ENCODE data around the gene OPCML. TPM values are rescaled to one million over a fixed set of nuclear protein-coding genes. Genes with fewer than 3 reads are reported as not detected.

Gene OPCML
- polyA plus RNA-seq, 1 donor (not counting 4 experiments of a cell fraction or from before 2014, with no cell fraction given), result 0.04 TPM

DNA sequence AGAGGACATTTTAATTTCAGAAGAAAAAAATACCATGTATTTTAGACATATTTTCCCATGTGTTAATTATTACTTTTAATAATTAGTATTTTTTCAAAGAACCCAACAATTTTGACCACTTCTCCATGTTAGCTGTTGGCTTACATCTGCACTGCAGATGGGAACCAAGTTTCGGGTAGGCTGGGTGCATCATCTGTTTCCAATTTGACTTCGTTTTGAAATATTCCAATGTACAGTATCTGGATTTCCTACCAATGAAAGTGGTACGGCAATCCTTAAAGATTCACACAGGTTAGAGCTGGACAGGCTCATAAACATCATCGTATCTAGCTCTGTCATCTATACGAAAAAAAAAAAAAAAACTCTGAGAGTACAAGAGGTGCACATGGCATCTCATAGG lies 670.2 kb downstream of the OPCML start:
- H3K27ac ChIP-seq (ENCODE audit: control insufficient read depth, insufficient read depth, low read length), result no peak overlapping the region
- H3K4me1 ChIP-seq (ENCODE audit: control insufficient read depth, extremely low read depth, insufficient read depth, low read length), result no peaks in the 10 kb centered on the region
- DNase-seq (ENCODE audit: low read depth, low spot score), result no peak
- H3K4me3 ChIP-seq (ENCODE audit: control insufficient read depth in 2 of 3, extremely low read depth in 1 of 3, insufficient read depth in 2 of 3, low read depth in 1 of 3, low read length in 3 of 3), result no peak overlapping the region
- FAIRE-seq, result no peak
- no peaks in the 10 kb centered on the region for H4K20me1 ChIP-seq (ENCODE audit: control insufficient read depth, extremely low read depth, insufficient read depth, low read length)
- no peaks in the 10 kb centered on the region for H3K36me3 ChIP-seq (ENCODE audit: control insufficient read depth in 2 of 2, extremely low read depth in 1 of 2, insufficient read depth in 2 of 2, low read length in 2 of 2)
- TF ChIP-seq EZH2 (IDR thresholded peaks at IDR 0.05; ENCODE audit: low read length), result no peak
- TF ChIP-seq, protein P1, sequence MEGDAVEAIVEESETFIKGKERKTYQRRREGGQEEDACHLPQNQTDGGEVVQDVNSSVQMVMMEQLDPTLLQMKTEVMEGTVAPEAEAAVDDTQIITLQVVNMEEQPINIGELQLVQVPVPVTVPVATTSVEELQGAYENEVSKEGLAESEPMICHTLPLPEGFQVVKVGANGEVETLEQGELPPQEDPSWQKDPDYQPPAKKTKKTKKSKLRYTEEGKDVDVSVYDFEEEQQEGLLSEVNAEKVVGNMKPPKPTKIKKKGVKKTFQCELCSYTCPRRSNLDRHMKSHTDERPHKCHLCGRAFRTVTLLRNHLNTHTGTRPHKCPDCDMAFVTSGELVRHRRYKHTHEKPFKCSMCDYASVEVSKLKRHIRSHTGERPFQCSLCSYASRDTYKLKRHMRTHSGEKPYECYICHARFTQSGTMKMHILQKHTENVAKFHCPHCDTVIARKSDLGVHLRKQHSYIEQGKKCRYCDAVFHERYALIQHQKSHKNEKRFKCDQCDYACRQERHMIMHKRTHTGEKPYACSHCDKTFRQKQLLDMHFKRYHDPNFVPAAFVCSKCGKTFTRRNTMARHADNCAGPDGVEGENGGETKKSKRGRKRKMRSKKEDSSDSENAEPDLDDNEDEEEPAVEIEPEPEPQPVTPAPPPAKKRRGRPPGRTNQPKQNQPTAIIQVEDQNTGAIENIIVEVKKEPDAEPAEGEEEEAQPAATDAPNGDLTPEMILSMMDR (optimal IDR thresholded peaks at IDR 0.05 in 1 of 3, IDR thresholded peaks at IDR 0.05 in 1 of 3, conservative IDR thresholded peaks at IDR 0.05 in 1 of 3; ENCODE audit: extremely low read depth in 1 of 3, insufficient read depth in 2 of 3, low read length in 3 of 3), result no peak
- H3K27me3 ChIP-seq (ENCODE audit: control insufficient read depth, extremely low read depth, insufficient read depth, low read length), result no peaks in the 10 kb centered on the region
- H2AFZ ChIP-seq (ENCODE audit: control insufficient read depth, low read length), result no peak overlapping the region
- H3K9ac ChIP-seq (ENCODE audit: control insufficient read depth, extremely low read depth, insufficient read depth, low read length), result no peak overlapping the region
- no peaks in the 10 kb centered on the region for H3K9me1 ChIP-seq (ENCODE audit: control insufficient read depth, extremely low read depth, insufficient read depth, low read length)
- dilution Hi-C loops (cut with MboI; ENCODE audit: extremely low pct_ligation_motif_present, low sequenced_read_pairs), result no loop called here
- no peaks in the 10 kb centered on the region for H3K79me2 ChIP-seq (ENCODE audit: control insufficient read depth, insufficient read depth, low read length)
- no peaks in the 10 kb centered on the region for H3K9me3 ChIP-seq (ENCODE audit: control insufficient read depth, low read depth, low read length)
- H3K4me2 ChIP-seq (ENCODE audit: control insufficient read depth, extremely low read depth, insufficient read depth, low read depth, low read length), result no peak overlapping the region

- H3K4me3 ChIP-seq (ENCODE audit: control insufficient read depth in 2 of 3, extremely low read depth in 1 of 3, insufficient read depth in 2 of 3, low read depth in 1 of 3, low read length in 3 of 3), result no peak overlapping the region
- H3K79me2 ChIP-seq (ENCODE audit: control insufficient read depth, insufficient read depth, low read length), result no peaks in the 10 kb centered on the region
- no peak overlapping the region for H3K9ac ChIP-seq (ENCODE audit: control insufficient read depth, extremely low read depth, insufficient read depth, low read length)
- no peaks in the 10 kb centered on the region for H3K4me1 ChIP-seq (ENCODE audit: control insufficient read depth, extremely low read depth, insufficient read depth, low read length)
- FAIRE-seq (no peak), DNase-seq (ENCODE audit: low read depth, low spot score) (no peak)
- no peak overlapping the region for H2AFZ ChIP-seq (ENCODE audit: control insufficient read depth, low read length)
- H3K36me3 ChIP-seq (ENCODE audit: control insufficient read depth in 2 of 2, extremely low read depth in 1 of 2, insufficient read depth in 2 of 2, low read length in 2 of 2), result no peaks in the 10 kb centered on the region
- TF ChIP-seq, protein P1 (optimal IDR thresholded peaks at IDR 0.05 in 1 of 3, IDR thresholded peaks at IDR 0.05 in 1 of 3, conservative IDR thresholded peaks at IDR 0.05 in 1 of 3; ENCODE audit: extremely low read depth in 1 of 3, insufficient read depth in 2 of 3, low read length in 3 of 3), result no peak
- no peak for TF ChIP-seq EZH2 (IDR thresholded peaks at IDR 0.05; ENCODE audit: low read length)
- no peaks in the 10 kb centered on the region for H4K20me1 ChIP-seq (ENCODE audit: control insufficient read depth, extremely low read depth, insufficient read depth, low read length)
- dilution Hi-C loops (cut with MboI; ENCODE audit: extremely low pct_ligation_motif_present, low sequenced_read_pairs), result no loop called here
- no peaks in the 10 kb centered on the region for H3K9me1 ChIP-seq (ENCODE audit: control insufficient read depth, extremely low read depth, insufficient read depth, low read length)
- no peak overlapping the region for H3K4me2 ChIP-seq (ENCODE audit: control insufficient read depth, extremely low read depth, insufficient read depth, low read depth, low read length)
- H3K27ac ChIP-seq (ENCODE audit: control insufficient read depth, insufficient read depth, low read length), result no peak overlapping the region
- H3K9me3 ChIP-seq (ENCODE audit: control insufficient read depth, low read depth, low read length), result no peaks in the 10 kb centered on the region
- no peaks in the 10 kb centered on the region for H3K27me3 ChIP-seq (ENCODE audit: control insufficient read depth, extremely low read depth, insufficient read depth, low read length)
Observed at GRCh38 chr11:132859306-132859705, 673.0 kb downstream of the OPCML start.

Data from keratinocyte (primary cell).